GM10847 (cell line): ENCODE results near the gene CSNK1G2.

Experiments used
- POLR2A ChIP-seq: IDR thresholded peaks from 2 replicates; pipeline ENCODE4 v1.6.1; 2011; ENCODE audit not compliant: insufficient read length; ENCODE audit errors: extremely low read depth

The CSNK1G2 gene

DNA sequence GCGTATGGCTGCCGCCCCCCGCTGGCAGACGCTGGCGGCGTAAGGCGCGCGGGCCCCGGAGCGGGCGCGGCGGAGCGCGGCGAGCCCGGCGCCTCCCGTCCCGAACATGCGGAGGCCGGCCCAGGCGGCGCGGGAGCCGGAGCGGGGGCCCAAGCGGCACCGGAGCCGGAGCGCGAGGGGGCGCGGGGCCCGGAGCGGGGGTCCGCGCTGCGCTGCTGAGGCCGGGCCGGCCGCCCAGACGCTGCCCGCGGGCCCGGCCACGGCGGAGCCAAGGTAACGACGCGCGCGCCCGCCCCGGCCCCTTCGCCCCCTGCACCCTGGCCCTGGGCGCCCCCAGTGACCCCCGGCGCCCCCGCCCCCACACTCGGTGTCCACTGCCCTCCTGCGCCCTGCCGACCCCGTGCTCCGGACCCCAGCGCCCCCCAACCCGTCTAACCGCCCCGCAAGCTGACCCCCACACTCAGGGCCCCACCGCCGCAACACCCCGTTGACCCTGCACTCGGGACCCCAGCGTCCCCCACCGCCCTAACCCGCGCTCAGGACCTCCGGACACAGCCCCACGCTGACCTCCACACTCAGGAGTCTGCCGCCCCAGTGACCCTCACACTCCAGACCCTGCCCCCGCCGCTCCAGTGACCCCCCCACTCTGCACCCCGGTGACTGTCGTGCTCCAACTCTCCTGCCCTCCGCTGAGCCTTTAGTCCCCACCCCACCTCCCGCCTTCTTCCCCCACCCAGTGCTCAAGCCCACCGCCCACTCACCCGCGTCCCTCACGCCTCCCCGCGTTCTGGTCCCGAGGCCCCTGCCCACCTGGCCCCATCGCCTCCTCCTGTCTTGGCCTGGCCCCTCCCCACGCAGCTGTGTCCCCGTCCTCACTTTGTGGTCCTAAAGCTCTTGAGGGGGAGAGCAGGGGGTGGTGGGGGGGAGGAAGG lies at the start of gene CSNK1G2:
TSS of gene CSNK1G2 (plus strand) at position 27 of the 932 bp plus-strand sequence. CDS start 28,601 bp downstream, outside the sequence.
- no peak for TF ChIP-seq POLR2A

DNA sequence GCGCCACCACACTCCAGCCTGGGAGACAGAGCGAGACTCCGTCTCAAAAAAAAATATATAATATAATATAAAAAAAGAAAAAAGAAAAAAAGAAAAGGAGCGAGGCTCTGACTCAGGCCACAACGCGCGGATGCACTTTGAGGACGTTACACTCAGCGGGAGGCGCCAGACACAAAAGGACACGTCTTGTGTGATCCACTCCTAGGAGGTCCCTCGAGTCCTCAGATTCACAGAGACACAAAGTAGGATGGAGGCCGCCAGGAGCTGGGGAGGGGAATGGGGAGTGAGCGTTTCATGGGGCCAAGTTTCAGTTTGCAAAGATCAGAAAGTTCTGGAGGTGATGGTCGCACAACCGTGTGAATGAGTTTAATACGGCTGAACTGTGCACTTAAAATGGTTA lies 47.2 kb upstream of the CSNK1G2 start:
- no peak for TF ChIP-seq POLR2A

DNA sequence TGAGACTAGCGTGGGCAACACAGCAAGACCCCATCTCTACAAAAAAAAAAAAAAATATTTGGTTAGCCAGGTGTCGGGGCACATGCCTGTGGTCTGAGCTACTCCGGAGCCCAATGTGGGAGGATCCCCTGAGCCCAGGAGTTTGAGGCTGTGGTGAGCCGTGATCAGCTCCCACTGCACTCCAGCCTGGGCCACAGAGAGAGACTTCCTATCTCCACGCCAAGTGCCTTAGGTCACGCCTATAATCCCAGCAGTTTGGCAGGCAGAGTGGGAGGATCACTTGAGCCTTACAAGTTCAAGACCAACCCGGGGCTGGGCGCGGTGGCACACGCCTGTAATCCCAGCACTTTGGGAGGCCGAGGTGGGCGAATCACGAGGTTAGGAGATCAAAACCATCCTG lies 44.5 kb upstream of the CSNK1G2 start:
- no peak for TF ChIP-seq POLR2A

DNA sequence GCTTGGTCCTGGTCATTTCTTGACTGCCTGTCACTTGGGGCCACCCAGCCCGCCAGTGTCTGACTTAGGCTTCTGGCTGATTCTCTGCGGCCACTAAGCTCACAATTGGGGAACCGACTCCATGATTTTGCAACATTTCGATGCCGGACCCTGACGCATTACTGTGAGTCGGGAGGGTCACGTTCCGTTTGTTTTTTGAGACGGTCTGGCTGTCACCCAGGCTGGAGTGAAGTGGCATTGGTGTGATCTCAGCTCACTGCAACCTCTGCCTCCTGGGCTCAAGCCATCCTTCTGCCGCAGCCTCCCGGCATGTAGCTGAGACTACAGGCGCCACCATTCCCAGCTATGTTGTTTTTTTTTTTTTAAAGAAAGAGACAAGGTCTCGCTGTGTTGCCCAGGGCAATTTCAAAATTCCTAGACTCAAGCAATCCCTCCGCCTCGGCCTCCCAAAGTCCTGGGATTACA lies 39.0 kb upstream of the CSNK1G2 start:
- TF ChIP-seq POLR2A, result no peak

DNA sequence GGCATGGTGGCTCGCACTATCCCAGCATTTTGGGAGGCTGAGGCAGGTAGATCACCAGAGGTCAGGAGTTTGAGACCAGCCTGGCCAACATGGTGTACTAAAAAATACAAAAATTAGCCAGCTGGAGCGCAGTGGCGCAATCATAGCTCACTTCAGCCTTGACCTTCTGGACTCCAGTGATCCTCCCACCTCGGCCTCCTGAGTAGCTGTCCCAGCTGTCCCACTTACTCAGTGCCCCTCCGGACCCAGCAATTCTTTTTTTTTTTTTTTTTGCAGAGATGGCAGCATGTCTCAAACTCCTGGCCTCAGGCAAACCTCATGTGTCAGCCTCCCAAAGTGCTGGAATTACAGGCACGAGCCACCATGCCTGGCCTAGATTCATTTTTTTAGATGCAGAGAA lies 38.0 kb upstream of the CSNK1G2 start:
- no peak for TF ChIP-seq POLR2A

DNA sequence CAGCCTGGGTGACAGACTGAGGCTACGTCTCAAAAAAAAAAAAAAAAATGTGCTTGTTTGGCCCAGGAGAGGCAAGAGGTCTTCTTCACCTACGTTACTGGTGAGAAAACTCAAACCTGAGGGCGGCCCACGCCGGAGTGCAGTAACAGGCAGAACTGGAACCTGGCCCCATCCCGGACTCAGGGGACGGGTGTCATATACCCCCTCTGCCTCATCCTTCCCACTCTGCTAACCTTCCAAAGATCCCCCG lies 36.2 kb upstream of the CSNK1G2 start:
- TF ChIP-seq POLR2A, result no peak

DNA sequence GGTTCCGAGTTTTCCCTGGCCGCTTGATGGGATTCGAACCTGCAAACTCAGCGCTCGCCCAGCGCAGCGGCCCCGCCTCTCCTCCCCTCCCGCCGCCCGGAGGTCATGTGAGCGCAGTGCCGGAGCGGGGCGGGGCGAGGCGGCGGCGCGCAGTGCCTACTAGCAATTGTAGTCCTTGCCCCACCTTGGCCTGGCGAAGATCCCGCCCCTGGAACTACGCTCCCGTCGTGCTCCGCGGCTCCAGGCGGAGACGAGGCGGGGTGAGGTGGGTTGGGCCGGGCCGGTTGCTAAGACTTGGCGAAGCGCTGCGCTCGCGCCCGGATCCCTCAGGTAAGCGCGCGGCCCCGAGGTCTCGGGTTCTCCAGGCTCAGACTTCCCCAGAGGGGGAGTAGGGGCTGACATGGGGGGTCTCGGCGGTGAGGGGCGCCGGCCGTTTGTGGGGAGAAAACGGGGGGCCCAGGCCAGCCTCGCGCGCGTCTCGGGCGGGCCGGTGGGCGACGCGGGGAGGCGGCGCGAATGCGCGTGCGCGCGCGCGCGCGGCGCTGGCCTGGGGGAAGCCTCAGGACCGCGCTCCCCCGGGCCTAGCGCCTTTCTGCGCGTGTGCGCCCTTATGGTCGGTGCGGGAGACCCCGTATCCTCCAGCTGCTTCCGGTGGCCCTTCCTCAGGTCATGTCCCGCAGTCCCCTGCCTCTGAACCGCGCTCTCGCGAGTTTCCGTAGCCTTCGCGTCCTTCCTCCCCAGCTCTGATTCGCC lies 35.7 kb upstream of the CSNK1G2 start, which contains the start of the genes ADAT3 and SCAMP4:
TSS of gene ADAT3 (plus strand) at position 290 of the 753 bp plus-strand sequence. CDS start 6,649 bp downstream, outside the sequence.
TSS of gene SCAMP4 (plus strand) at position 290 of the 753 bp plus-strand sequence. CDS start 9,621 bp downstream, outside the sequence.
- peak; percentile 11 for TF ChIP-seq POLR2A

DNA sequence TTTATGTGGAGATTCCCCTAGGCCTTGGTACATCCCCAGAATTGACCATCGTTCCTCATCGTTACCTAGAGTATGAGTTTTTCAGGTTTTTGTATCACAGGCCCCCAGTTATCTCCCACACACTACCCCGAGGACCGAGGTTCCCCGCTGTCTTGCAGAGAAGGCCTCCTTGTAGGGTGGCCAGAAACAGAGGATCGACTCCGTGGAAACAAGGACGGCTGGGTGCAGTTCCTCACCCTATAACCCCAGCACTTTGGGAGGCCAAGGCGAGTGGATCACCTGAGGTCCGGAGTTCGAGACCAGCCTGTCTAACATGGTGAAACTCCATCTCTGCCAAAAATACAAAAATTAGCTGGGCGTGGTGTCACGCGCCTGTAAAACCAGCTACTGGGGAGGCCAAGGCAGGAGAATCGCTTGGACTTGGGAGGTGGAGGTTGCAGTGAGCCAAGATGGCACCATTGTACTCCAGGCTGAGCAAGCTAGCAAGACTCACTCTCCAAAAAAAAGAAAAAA lies 35.1 kb upstream of the CSNK1G2 start:
- no peak for TF ChIP-seq POLR2A

DNA sequence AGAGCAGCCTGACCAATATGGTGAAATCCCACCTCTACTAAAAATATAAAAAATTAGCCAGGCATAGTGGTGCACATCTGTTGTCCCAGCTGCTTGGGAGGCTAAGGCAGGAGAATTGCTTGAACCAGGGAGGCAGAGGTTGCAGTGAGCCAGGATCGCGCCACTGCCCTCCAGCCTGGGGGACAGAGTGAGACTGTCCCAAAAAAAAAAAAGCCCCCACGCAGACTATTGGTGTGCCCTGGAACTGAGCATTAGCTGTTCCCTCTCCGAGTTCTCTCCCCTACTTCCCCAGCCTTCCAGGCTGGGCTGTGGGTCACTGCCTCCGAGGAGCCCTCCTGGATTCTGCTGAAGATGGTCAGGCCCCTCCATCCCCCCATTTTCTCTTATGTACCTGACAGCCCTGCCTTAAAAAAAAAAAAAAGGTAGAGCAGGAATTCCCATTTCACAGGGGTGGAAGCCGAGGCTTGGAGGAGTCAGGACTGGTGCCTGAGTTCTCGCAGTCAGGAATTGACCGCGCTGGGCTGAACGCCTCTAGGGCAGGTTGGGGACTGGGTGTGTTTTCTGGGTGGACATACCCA lies 33.9 kb upstream of the CSNK1G2 start:
- TF ChIP-seq POLR2A, result no peak

DNA sequence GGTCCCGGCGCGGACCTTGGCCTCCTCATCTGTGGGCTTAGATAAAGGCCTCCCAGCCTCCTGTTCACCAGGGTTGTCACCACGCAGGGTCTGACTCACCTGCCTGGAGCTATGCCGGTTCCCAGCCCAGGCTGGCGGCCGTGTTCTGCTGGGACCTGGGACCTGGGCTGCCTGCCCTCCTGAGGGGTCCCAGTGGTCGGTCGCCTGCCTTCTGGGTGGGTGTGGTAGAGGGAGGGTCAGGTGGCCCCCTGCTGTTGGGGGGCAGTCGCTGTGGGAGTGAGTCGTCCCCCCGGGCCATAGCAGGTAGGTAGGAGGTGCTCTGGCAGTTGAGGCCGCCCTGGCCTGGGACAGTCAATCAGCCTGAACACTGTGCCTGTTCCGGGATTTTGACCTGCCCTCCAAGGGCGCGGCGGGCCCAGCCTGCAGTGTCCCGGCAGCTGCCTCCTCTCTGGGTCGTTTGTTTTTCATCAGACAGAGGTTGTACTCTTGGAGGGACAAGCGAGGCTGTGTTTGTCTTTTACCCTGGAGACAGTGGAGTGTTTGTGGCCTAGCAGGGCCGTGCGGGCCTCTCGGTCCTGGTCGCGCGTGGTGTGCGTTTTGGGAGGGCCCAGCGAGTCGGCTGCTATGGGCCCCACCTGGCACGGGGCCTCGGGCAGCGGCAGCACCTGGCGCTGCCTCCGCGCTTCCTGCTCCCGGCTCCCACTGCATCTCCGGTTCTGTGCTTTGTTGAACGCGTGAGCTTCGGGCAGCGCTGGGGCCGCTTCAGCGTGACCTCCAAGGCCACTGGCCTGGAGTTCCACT lies 33.2 kb upstream of the CSNK1G2 start:
- TF ChIP-seq POLR2A, result no peak

DNA sequence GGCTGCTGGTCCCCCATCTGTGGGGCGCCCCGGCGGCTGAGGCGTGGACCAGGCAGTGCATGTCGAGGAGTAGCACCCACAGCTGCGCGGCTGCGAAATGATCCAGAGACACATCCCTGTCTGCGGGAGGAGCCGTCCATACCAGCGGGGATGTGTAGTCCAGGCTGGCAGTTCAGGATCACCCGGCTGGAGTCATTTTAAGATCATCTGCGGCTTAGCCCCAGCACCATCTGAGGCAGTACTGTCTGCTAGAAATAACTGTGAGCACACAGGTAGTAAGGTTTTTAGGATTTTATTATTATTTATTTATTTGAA lies 32.7 kb upstream of the CSNK1G2 start:
- TF ChIP-seq POLR2A, result no peak

DNA sequence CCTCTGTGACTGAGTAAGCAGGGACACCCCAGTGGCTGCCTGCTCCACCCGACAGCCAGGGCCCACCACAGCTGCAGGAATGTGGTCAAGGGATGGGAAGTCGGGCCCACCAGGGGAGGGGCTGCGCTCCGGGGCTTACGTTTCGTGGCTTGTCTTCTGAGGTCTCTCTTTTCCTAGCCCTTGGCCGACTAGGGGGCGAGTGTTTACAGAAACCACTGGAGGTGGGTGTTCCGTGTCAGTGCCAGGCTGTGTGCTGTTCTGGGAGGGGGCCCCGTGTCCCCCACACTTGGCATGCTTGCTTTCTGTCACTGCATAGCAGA lies 31.3 kb upstream of the CSNK1G2 start:
- TF ChIP-seq POLR2A, result no peak

DNA sequence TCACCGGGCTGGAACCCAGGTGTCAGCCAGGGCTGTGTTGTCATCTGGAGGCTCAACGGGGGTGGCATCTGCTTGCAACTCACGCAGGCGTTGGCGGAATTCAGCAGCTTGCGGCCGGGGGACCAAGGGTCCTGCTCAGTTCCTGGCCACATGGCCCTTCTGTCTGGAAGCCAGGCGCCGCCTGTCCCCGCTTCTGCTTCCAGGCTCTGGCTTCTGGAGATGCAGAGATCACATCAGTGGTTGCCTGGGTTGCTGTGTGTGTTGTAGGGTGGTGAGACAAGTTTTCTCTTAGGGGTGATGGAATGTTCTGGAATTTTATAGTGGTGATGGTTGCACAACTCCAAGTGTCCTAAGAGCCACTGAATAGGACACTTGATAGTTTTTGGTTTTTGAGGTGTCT lies 30.8 kb upstream of the CSNK1G2 start:
- no peak for TF ChIP-seq POLR2A

DNA sequence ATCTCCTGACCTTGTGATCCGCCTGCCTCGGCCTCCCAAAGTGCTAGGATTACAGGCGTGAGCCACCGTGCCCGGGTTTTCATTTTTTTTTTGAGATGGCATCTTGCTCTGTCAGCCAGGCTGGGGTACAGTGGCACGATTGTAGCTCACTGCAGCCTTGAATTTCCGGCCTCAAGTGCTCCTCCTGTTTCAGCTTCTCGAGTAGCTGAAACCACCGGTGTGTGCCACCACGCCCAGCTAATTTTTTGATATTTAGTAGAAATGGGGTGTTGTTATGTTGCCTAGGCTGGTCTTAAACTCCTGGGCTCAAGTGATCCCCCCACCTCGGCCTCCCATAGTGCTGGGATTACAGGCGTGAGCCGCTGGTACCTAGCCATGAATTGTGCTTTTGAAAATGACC lies 29.9 kb upstream of the CSNK1G2 start:
- TF ChIP-seq POLR2A, result no peak

DNA sequence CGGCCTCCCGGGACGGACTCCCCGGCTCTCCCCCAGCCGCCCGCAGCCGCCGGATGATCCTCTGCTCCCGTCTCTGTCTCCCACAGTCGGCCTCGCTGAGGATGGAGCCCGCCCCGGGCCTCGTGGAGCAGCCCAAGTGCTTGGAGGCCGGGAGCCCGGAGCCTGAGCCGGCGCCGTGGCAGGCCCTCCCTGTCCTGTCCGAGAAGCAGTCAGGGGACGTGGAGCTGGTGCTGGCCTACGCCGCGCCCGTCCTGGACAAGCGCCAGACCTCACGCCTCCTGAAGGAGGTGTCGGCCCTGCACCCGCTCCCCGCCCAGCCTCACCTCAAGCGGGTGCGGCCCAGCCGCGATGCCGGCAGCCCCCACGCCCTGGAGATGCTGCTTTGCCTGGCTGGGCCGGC lies 29.0 kb upstream of the CSNK1G2 start:
- TF ChIP-seq POLR2A, result no peak
